Inferior parietal cortex (tissue), 1 donor: Measurements from ENCODE around the gene FZD4.
"Not testable (repeated sequence)": the region's sequence is repeated elsewhere in the genome, so short reads cannot be mapped to it uniquely, and the experiment has no call there.

Experiments used
- DNase-seq: peaks from one replicate; pipeline ENCODE4 v3.0.0-alpha.2; 2016; ENCODE audit errors: extremely low spot score

Gene FZD4

GRCh38 chr11:86977441-86978050 lies 22.4 kb upstream of the FZD4 start:
- no peak for DNase-seq

- no peak for DNase-seq
Observed at GRCh38 chr11:86972734-86973133, 17.5 kb upstream of the FZD4 start.

GRCh38 chr11:86969258-86969657 lies 14.1 kb upstream of the FZD4 start:
- DNase-seq, result no peak

- not testable (repeated sequence) for DNase-seq
Observed at GRCh38 chr11:86967601-86968000, 12.4 kb upstream of the FZD4 start.

GRCh38 chr11:86957976-86958646 lies 2.9 kb upstream of the FZD4 start:
- no peak for DNase-seq

GRCh38 chr11:86956905-86957195 lies 1.7 kb upstream of the FZD4 start:
- no peak for DNase-seq

- DNase-seq, result no peak
Observed at GRCh38 chr11:86955111-86955360, 159 bp downstream of the FZD4 start.

- DNase-seq, result no peak
Observed at GRCh38 chr11:86954269-86955110, 705 bp downstream of the FZD4 start.

- DNase-seq, result no peak
Observed at GRCh38 chr11:86952221-86952875, 2.8 kb downstream of the FZD4 start.

GRCh38 chr11:86951706-86952105 lies 3.5 kb downstream of the FZD4 start:
- no peak for DNase-seq

GRCh38 chr11:86950661-86950995 lies 4.6 kb downstream of the FZD4 start:
- DNase-seq, result no peak

GRCh38 chr11:86949995-86950660 lies 5.1 kb downstream of the FZD4 start:
- DNase-seq, result no peak

- no peak for DNase-seq
Observed at GRCh38 chr11:86948733-86949132, 6.5 kb downstream of the FZD4 start.

- no peak for DNase-seq
Observed at GRCh38 chr11:86947541-86947940, 7.7 kb downstream of the FZD4 start.

GRCh38 chr11:86943505-86943904 lies 11.7 kb downstream of the FZD4 start:
- DNase-seq, result not testable (repeated sequence)

GRCh38 chr11:86941871-86942599 lies 13.2 kb downstream of the FZD4 start:
- no peak for DNase-seq

- DNase-seq, result no peak
Observed at GRCh38 chr11:86941077-86941870, 13.9 kb downstream of the FZD4 start.

- DNase-seq, result no peak
Observed at GRCh38 chr11:86940122-86940777, 14.9 kb downstream of the FZD4 start.

GRCh38 chr11:86938900-86939880 lies 16.0 kb downstream of the FZD4 start:
- peak; percentile 84 for DNase-seq
